ENCODE data around the gene TIAM1.
A peak's percentile ranks its signal among the peaks of the same experiment; 100 is the strongest.

The TIAM1 gene

DNA sequence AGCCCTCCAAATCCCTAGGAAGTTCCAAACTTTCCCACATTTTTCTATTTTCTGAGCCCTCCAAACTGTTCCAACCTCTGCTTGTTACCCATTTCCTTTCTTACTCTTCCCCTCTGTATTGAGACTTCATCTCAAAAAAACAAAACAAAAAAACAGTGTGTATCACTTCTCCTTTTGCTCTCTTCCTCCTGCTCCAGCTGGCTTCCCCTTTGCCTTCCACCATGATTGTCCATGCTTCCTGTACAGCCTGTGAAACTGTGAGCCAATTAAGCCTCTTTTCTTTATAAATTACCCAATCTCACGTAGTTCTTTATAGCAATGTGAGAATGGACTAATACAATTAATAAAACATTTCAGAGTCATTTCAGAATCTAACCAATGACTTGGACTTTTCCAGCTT, 236.2 kb downstream of the TIAM1 start:
- H3K4me3 ChIP-seq (ENCODE audit: low read length), result no peak overlapping the region
- TF ChIP-seq, protein P1, sequence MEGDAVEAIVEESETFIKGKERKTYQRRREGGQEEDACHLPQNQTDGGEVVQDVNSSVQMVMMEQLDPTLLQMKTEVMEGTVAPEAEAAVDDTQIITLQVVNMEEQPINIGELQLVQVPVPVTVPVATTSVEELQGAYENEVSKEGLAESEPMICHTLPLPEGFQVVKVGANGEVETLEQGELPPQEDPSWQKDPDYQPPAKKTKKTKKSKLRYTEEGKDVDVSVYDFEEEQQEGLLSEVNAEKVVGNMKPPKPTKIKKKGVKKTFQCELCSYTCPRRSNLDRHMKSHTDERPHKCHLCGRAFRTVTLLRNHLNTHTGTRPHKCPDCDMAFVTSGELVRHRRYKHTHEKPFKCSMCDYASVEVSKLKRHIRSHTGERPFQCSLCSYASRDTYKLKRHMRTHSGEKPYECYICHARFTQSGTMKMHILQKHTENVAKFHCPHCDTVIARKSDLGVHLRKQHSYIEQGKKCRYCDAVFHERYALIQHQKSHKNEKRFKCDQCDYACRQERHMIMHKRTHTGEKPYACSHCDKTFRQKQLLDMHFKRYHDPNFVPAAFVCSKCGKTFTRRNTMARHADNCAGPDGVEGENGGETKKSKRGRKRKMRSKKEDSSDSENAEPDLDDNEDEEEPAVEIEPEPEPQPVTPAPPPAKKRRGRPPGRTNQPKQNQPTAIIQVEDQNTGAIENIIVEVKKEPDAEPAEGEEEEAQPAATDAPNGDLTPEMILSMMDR (conservative IDR thresholded peaks at IDR 0.05; ENCODE audit: low read depth, low read length), result no peak
- no peak for DNase-seq (ENCODE audit: low read depth)

DNA sequence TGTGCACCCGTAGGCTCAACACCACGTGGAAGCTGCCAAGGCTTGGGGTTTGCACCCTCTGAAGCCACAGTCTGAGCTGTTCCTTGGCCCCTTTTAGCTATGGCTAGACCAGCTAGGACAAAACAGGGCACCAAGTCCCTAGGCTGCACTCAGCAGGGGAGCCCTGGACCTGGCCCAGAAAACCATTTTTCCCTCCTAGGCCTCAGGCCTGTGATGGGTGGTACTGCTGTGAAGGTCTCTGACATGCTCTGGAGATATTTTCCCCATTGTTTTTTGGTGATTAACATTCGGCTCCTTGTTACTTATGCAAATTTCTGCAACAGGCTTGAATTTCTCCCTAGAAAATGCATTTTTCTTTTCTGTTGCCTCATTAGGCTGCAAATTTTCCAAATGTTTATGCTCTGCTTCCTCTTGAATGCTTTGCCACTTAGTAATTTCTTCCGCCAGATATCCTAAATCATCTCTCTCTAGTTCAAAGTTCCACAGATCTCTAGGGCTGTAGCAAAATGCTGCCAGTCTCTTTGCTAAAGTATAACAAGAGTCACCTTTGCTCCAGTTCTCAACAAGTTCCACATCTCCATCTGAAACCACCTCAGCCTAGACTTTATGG, 236.8 kb downstream of the TIAM1 start:
- no peak overlapping the region for H3K4me3 ChIP-seq (ENCODE audit: low read length)
- no peak for DNase-seq (ENCODE audit: low read depth)
- TF ChIP-seq, protein P1 (conservative IDR thresholded peaks at IDR 0.05; ENCODE audit: low read depth, low read length), result no peak

DNA sequence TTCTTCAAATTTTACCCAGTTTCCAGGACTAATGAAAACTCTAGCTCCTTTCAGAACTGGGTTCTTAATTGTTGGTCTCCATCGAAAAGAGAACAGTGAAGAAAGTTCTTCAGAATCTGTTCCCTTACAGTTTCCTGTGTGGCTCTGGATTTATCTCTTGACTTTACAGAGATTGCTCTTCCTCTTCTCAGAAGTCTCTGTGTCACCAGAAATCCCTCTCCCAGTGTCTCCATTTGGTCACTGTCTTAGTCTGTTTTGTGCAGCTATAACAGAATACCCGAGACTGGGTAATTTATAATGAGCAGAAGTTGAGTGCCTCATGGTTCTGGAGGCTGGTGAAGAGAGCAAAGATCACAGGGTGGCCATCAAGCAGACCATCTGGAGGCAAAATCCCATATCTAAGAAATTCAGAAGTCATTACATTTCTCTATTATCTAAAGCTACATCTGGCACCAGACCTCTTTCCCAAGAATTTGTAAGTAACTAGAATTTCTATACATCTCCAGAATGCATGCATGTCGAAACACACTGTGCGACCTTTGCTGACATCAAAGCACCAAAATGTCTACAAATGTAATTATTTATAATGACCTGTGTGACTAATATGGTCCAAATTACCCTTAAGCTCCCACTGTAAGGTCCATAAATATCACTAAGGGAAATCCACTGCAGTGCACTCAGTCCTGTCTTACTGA, 240.3 kb downstream of the TIAM1 start:
- TF ChIP-seq, protein P1 (conservative IDR thresholded peaks at IDR 0.05; ENCODE audit: low read depth, low read length), result no peak
- H3K4me3 ChIP-seq (ENCODE audit: low read length), result no peak overlapping the region
- DNase-seq (ENCODE audit: low read depth), result no peak

DNA sequence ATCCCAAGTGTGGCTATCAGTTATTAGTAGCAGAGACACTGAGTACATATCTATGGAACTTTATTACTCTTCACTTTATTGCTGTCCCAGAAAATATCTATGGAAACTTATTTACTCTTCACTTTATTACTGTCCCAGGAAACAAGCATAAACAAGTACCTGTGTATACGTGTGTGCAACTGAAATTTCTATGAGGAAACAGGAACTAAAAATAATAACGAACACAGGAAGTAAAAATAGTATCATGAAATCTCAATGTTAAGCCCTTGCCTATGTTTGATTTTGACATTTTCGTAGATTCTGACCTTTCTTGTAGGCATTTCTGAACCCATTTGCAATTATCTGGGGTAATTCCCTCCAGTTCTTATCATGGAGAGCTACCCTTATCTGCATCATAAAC, 240.9 kb downstream of the TIAM1 start:
- no peak overlapping the region for H3K4me3 ChIP-seq (ENCODE audit: low read length)
- TF ChIP-seq, protein P1 (conservative IDR thresholded peaks at IDR 0.05; ENCODE audit: low read depth, low read length), result no peak

DNA sequence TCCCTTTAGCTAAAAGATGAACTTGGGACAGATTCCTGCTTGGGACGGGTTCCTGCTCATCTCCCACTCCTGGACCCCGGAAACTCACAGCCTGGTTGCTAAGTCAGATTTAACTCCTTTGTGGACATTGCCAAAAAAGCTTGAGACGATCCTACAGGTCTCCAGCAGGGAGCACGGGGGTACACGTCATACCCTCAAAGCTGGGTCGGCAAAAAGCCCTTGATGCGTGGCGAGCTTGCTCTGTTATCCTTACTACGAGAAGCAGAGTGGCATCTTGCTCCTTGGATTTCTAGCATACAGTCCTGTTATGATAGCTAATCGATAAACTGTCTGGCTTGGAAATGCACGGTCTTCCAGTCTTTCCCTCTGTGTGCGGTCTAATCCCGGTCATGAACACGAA, 244.9 kb downstream of the TIAM1 start:
- H3K4me3 ChIP-seq (ENCODE audit: low read length), result no peak overlapping the region
- TF ChIP-seq, protein P1 (conservative IDR thresholded peaks at IDR 0.05; ENCODE audit: low read depth, low read length), result no peak
- no peak for DNase-seq (ENCODE audit: low read depth)

More for the DNA sequence above, 240.9 kb downstream of the TIAM1 start:
- no peak for DNase-seq (ENCODE audit: low read depth)

DNA sequence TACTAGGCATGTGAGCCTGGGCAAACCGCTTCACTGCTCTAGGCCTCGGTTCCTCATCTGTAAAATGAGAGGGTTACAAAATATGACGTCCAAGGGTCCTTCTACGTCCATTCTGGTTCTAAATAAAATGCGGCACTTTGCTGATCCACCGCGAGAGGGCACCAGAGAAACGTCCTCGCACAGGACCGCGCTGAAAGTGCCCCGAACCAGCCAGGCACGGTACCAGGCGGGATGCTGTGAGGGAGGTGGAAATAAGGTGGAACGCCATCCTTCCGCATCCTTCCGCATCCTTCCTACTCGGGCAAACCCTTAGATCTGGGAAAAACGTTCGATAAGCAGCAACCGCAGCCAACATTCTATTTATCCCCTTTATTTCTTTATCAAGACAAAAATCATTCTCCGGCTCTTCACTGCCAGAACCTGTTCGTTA, 245.5 kb downstream of the TIAM1 start:
- DNase-seq (ENCODE audit: low read depth), result no peak
- H3K4me3 ChIP-seq (ENCODE audit: low read length), result no peak overlapping the region
- TF ChIP-seq, protein P1 (conservative IDR thresholded peaks at IDR 0.05; ENCODE audit: low read depth, low read length), result peak; percentile 87

Data from retinal pigment epithelial cell (primary cell).